ENCODE measurements around the gene FGF6. TPM values are rescaled to one million over a fixed set of nuclear protein-coding genes. Genes with fewer than 3 reads are reported as not detected.
A peak's percentile ranks its signal among the peaks of the same experiment; 100 is the strongest.

FGF6 gene
- total RNA-seq, 2 experiments from 2014 or later, result not detected

GRCh38 chr12:4486980-4487379 is 41.4 kb upstream of the FGF6 start:
- Mint-ChIP-seq H3K9me3 (no peaks in the 10 kb centered on the region), H3K4me3 (no peak overlapping the region), H3K27ac (peak overlapping the region; percentile 21), H3K27me3 (no peaks in the 10 kb centered on the region), H3K36me3 (ENCODE audit: low read depth) (peaks cover 45% of the 10 kb centered on the region), H3K4me1 (ENCODE audit: low read depth) (peaks cover 19% of the 10 kb centered on the region)
- no peak for DNase-seq
- H3K27ac ChIP-seq (ENCODE audit: low read depth in 1 of 2, low read length in 2 of 2), result no peak overlapping the region
- ChIA-PET POLR2A (no interaction called here), CTCF (no interaction called here)
- TF ChIP-seq CTCF (IDR thresholded peaks at IDR 0.05), result no peak
- ATAC-seq (ENCODE audit: poor library complexity), result no peak
- peaks cover 32% of the 10 kb centered on the region for H3K36me3 ChIP-seq (ENCODE audit: insufficient read depth, low read length)
- H3K27me3 ChIP-seq (ENCODE audit: control insufficient read depth in 1 of 2, insufficient read depth in 2 of 2, low read length in 2 of 2), result no peaks in the 10 kb centered on the region
- no peak overlapping the region for H3K4me3 ChIP-seq (ENCODE audit: low read length)
- intact Hi-C loops (cut with DNase I, micrococcal nuclease), result no loop called here
- no peaks in the 10 kb centered on the region for H3K4me1 ChIP-seq (ENCODE audit: insufficient read depth, low read length)
- no peaks in the 10 kb centered on the region for H3K9me3 ChIP-seq (ENCODE audit: control insufficient read depth in 1 of 2, insufficient read depth in 1 of 2, low read length in 2 of 2)

GRCh38 chr12:4486049-4486699 is 40.6 kb upstream of the FGF6 start:
- H3K27ac Mint-ChIP-seq, result peak overlapping the region; percentile 26
- Histone ChIP-seq H3K4me3 (ENCODE audit: low read length) (no peak overlapping the region), H3K27ac (ENCODE audit: low read depth in 1 of 2, low read length in 2 of 2) (no peak overlapping the region), H3K36me3 (ENCODE audit: insufficient read depth, low read length) (peaks cover 26% of the 10 kb centered on the region), H3K9me3 (ENCODE audit: control insufficient read depth in 1 of 2, insufficient read depth in 1 of 2, low read length in 2 of 2) (no peaks in the 10 kb centered on the region), H3K4me1 (ENCODE audit: insufficient read depth, low read length) (no peaks in the 10 kb centered on the region), H3K27me3 (ENCODE audit: control insufficient read depth in 1 of 2, insufficient read depth in 2 of 2, low read length in 2 of 2) (no peaks in the 10 kb centered on the region)
- ChIA-PET POLR2A (no interaction called here), CTCF (no interaction called here)
- H3K27me3 Mint-ChIP-seq, result no peaks in the 10 kb centered on the region
- H3K9me3 Mint-ChIP-seq, result no peaks in the 10 kb centered on the region
- DNase-seq (no peak), ATAC-seq (ENCODE audit: poor library complexity) (no peak)
- H3K4me1 Mint-ChIP-seq (ENCODE audit: low read depth), result peaks cover 18% of the 10 kb centered on the region
- no peak for TF ChIP-seq CTCF (IDR thresholded peaks at IDR 0.05)
- peaks cover 45% of the 10 kb centered on the region for H3K36me3 Mint-ChIP-seq (ENCODE audit: low read depth)
- H3K4me3 Mint-ChIP-seq, result no peak overlapping the region
- intact Hi-C loops (cut with DNase I, micrococcal nuclease), result no loop called here

GRCh38 chr12:4483885-4484823 is 38.5 kb upstream of the FGF6 start:
- Mint-ChIP-seq H3K4me3 (no peak overlapping the region), H3K9me3 (peaks cover 3% of the 10 kb centered on the region), H3K4me1 (ENCODE audit: low read depth) (peaks cover 14% of the 10 kb centered on the region), H3K27me3 (no peaks in the 10 kb centered on the region), H3K27ac (no peak overlapping the region), H3K36me3 (ENCODE audit: low read depth) (peaks cover 25% of the 10 kb centered on the region)
- peaks cover 10% of the 10 kb centered on the region for H3K36me3 ChIP-seq (ENCODE audit: insufficient read depth, low read length)
- H3K27me3 ChIP-seq (ENCODE audit: control insufficient read depth in 1 of 2, insufficient read depth in 2 of 2, low read length in 2 of 2), result no peaks in the 10 kb centered on the region
- intact Hi-C loops (cut with DNase I, micrococcal nuclease), result no loop called here
- no peak overlapping the region for H3K4me3 ChIP-seq (ENCODE audit: low read length)
- CTCF ChIA-PET, result no interaction called here
- H3K9me3 ChIP-seq (ENCODE audit: control insufficient read depth in 1 of 2, insufficient read depth in 1 of 2, low read length in 2 of 2), result peaks cover 0 to 10% of the 10 kb centered on the region in 2 experiments
- POLR2A ChIA-PET, result interaction anchor here (1.4 kb wide), 1 partner anchor 22 kb away, joined by 8 read pairs; no protein-coding TSS in a partner anchor
- DNase-seq (no peak), ATAC-seq (ENCODE audit: poor library complexity) (no peak)
- TF ChIP-seq CTCF (IDR thresholded peaks at IDR 0.05), result no peak
- no peak overlapping the region for H3K27ac ChIP-seq (ENCODE audit: low read depth in 1 of 2, low read length in 2 of 2)
- no peaks in the 10 kb centered on the region for H3K4me1 ChIP-seq (ENCODE audit: insufficient read depth, low read length)
